ENCODE data around the gene EBF3. TPM values are rescaled to one million over a fixed set of nuclear protein-coding genes. Genes with fewer than 3 reads are reported as not detected.

The EBF3 gene
- total RNA-seq, 1 experiment from 2014 or later = not detected

GRCh38 chr10:129962872-129963640 lies 1.0 kb downstream of the EBF3 start:
- peak; percentile 24 for ATAC-seq
- Histone ChIP-seq H3K27me3 (ENCODE audit: low read length) (peaks cover 78% of the 10 kb centered on the region), H3F3A (ENCODE audit: low read length, unreplicated experiment) (no peaks in the 10 kb centered on the region), H3K27ac (ENCODE audit: low read length) (no peak overlapping the region), H3K4me2 (ENCODE audit: low read length) (peak overlapping the region; percentile 78), H4K20me1 (ENCODE audit: low read length) (no peaks in the 10 kb centered on the region), H3K9me3 (ENCODE audit: low read length) (no peaks in the 10 kb centered on the region), H3K9ac (ENCODE audit: low read length) (no peak overlapping the region), H3K36me3 (ENCODE audit: low read depth, low read length) (no peaks in the 10 kb centered on the region), H3K9me2 (replicated peaks; ENCODE audit: low read length) (no peaks in the 10 kb centered on the region), H3K4me1 (ENCODE audit: insufficient read depth, low read length) (no peaks in the 10 kb centered on the region), H3K79me2 (ENCODE audit: low read length) (no peaks in the 10 kb centered on the region), H2AFZ (ENCODE audit: low read length) (no peak overlapping the region), H3K4me3 (ENCODE audit: low read length) (peak overlapping the region; percentile 37; the same call in 1 of the 2 replicates)
- no peak for DNase-seq
- TF ChIP-seq EZH2 (IDR thresholded peaks at IDR 0.05; ENCODE audit: low read length, unreplicated experiment) (no peak), EZH2phosphoT487 (IDR thresholded peaks at IDR 0.05; ENCODE audit: borderline replicate concordance, low read length) (no peak), CTCF (conservative IDR thresholded peaks at IDR 0.05; ENCODE audit: low read depth, low read length) (no peak)
- POLR2A ChIA-PET (ENCODE audit: unreplicated experiment) = no interaction called here
- intact Hi-C loops (cut with micrococcal nuclease) = loop anchor here (10.0 kb wide), 1 partner anchor 142 kb away; no protein-coding TSS in a partner anchor
- CTCF ChIA-PET = no interaction called here
- no TSS peak for BruUV-seq (replicated peaks)

GRCh38 chr10:129962031-129962871 lies 1.8 kb downstream of the EBF3 start:
- no peaks in the 10 kb centered on the region for H3K9me2 ChIP-seq (replicated peaks; ENCODE audit: low read length)
- no peaks in the 10 kb centered on the region for H4K20me1 ChIP-seq (ENCODE audit: low read length)
- H3K9me3 ChIP-seq (ENCODE audit: low read length) = no peaks in the 10 kb centered on the region
- H2AFZ ChIP-seq (ENCODE audit: low read length) = no peak overlapping the region
- H3K4me2 ChIP-seq (ENCODE audit: low read length) = no peak overlapping the region
- H3K4me3 ChIP-seq (ENCODE audit: low read length) = no peak overlapping the region
- no peaks in the 10 kb centered on the region for H3K79me2 ChIP-seq (ENCODE audit: low read length)
- no peaks in the 10 kb centered on the region for H3F3A ChIP-seq (ENCODE audit: low read length, unreplicated experiment)
- ATAC-seq (no peak), DNase-seq (no peak)
- BruUV-seq (replicated peaks) = no TSS peak
- peaks cover 78% of the 10 kb centered on the region for H3K27me3 ChIP-seq (ENCODE audit: low read length)
- no peak overlapping the region for H3K9ac ChIP-seq (ENCODE audit: low read length)
- intact Hi-C loops (cut with micrococcal nuclease) = loop anchor here (10.0 kb wide), 1 partner anchor 143 kb away; no protein-coding TSS in a partner anchor
- POLR2A ChIA-PET (ENCODE audit: unreplicated experiment) = no interaction called here
- H3K36me3 ChIP-seq (ENCODE audit: low read depth, low read length) = no peaks in the 10 kb centered on the region
- H3K27ac ChIP-seq (ENCODE audit: low read length) = no peak overlapping the region
- H3K4me1 ChIP-seq (ENCODE audit: insufficient read depth, low read length) = no peaks in the 10 kb centered on the region
- CTCF ChIA-PET = no interaction called here
- TF ChIP-seq EZH2 (IDR thresholded peaks at IDR 0.05; ENCODE audit: low read length, unreplicated experiment) = no peak

GRCh38 chr10:129961157-129961701 lies 2.8 kb downstream of the EBF3 start:
- Histone ChIP-seq H3K27me3 (ENCODE audit: low read length) (peaks cover 78% of the 10 kb centered on the region), H3K4me3 (ENCODE audit: low read length) (no peak overlapping the region), H3K4me1 (ENCODE audit: insufficient read depth, low read length) (no peaks in the 10 kb centered on the region), H3K9me3 (ENCODE audit: low read length) (no peaks in the 10 kb centered on the region), H3F3A (ENCODE audit: low read length, unreplicated experiment) (no peaks in the 10 kb centered on the region), H3K79me2 (ENCODE audit: low read length) (no peaks in the 10 kb centered on the region), H3K9ac (ENCODE audit: low read length) (no peak overlapping the region), H3K4me2 (ENCODE audit: low read length) (no peak overlapping the region), H4K20me1 (ENCODE audit: low read length) (no peaks in the 10 kb centered on the region), H2AFZ (ENCODE audit: low read length) (no peak overlapping the region), H3K9me2 (replicated peaks; ENCODE audit: low read length) (no peaks in the 10 kb centered on the region), H3K27ac (ENCODE audit: low read length) (no peak overlapping the region), H3K36me3 (ENCODE audit: low read depth, low read length) (no peaks in the 10 kb centered on the region)
- TF ChIP-seq CTCF (conservative IDR thresholded peaks at IDR 0.05; ENCODE audit: low read depth, low read length) (no peak), EZH2 (IDR thresholded peaks at IDR 0.05; ENCODE audit: low read length, unreplicated experiment) (no peak), EZH2phosphoT487 (IDR thresholded peaks at IDR 0.05; ENCODE audit: borderline replicate concordance, low read length) (no peak)
- DNase-seq = no peak
- ChIA-PET POLR2A (ENCODE audit: unreplicated experiment) (no interaction called here), CTCF (no interaction called here)
- intact Hi-C loops (cut with micrococcal nuclease) = loop anchor here (10.0 kb wide), 1 partner anchor 144 kb away; no protein-coding TSS in a partner anchor
- no TSS peak for BruUV-seq (replicated peaks)
- ATAC-seq = no peak
